ENCODE data around the gene ZCCHC2.
A peak's percentile ranks its signal among the peaks of the same experiment; 100 is the strongest.

The ZCCHC2 gene

DNA sequence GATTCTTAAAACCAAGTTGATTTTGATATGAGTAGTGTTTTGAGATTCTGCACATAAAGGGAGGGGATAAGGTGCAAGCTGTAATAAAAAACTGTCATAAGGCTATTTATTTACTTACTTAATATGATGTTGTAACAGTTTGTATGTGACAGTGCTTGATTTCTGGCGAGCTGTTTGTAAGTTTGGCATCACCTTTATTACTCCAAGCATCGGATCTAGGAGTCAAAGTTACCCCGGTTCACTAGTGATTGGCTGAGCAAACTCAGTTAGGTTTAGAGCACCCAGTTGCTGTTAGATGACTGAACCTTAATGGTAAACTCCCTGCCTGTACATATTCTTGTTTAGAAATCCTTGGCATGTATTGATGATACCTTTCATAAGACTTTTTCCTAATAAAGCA lies 16.1 kb downstream of the ZCCHC2 start:
- ATAC-seq (no peak), DNase-seq (no peak)

DNA sequence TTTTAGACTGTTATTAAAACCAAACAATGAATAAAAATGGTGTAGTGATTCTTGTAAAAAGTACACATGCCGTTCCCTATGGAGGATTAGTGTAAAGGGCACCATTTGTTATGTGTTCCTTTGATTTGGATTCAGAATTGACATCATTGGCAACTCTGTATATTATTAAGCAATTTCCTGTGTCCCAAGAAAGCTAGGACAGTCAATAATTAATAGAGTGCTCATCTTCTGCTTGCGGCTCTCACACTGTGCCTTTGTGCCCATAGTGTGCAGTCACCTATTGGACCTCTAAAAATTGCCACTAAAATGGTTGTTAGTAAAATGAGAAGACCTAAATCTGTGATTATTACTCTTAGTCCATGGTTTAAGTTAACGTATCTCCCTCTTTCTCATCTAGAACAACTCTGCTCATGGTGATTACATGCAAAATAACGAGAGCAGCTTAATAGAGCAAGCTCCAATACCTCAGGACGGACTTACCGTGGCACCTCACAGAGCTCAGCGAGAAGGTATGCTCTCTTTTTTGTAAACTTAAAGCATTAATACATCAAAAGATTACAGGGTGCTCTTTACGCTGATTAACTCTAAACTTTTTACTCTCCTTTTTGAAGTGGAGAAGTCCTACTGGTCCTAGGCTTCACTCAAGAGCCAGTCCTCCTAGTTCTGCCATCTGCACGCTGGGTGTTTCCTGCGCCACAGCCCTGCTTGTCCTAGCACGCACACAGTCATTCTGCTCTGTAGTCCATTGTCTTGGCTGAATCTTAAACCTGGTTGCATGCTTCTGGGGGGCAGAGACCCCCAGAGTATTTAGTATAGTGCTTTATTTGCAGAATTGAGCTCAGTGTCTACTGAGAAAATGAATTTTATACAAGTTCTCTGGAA lies 16.7 kb downstream of the ZCCHC2 start:
- DNase-seq, result no peak

DNA sequence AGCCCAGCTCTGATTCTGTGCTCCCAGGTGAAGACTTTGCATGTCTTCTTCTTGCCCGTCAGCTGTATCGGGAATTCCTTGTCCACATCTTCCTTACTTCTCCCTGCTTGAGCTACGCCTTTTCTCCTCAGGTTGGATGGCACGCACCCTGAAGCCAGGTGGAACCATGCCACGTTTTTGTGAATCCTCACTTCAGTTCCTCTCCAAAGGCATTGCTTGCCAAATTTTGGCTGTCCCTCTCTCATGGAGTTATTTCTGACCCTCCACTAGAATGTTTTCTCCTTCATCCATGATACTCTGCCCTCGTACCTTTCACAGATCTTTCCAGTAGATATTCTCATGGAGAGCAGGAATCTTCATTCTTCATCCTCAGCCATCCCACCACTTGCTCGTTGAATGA lies 20.2 kb downstream of the ZCCHC2 start:
- ATAC-seq, result no peak
- DNase-seq, result no peak

More for the DNA sequence above, 16.7 kb downstream of the ZCCHC2 start:
- ATAC-seq, result no peak

DNA sequence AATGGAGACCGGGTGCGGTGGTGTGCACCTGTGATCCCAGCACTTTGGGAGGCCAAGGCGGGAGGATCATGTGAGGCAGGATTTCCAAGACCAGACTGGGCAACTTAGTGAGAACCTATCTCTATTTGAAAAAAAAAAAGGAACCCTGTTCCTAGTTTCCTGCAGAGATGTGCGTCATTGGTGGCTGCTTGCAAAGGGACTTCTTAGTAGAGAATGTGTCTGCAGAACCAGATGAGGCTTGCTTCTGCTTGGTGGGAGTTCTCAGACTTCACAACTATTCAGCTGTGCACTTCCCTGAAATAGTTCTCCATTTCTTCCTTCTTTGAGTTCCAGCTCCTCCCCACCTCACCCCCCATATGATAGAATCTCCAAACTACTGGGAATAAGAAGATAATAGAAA lies 22.3 kb downstream of the ZCCHC2 start:
- ATAC-seq, result no peak
- DNase-seq, result no peak

DNA sequence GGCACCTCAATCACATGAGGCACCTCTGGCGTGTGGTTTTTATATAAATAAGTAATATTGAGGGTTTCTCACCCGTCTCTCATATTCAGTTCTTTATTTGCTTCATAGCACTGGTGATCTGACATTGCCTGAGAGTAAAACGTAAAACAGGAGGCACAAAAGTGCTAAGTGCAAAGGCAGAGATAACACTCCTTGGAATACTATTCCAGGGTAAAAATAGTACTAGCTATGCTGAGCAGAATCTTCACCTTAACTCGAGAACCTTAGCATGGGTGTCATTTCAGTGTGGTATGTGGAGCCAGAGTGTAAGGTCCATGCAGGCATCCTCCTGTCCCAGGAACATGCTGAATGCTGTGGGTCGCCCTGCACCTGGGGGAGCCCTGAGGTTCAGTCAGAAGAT lies 26.9 kb downstream of the ZCCHC2 start:
- ATAC-seq (no peak), DNase-seq (no peak)

DNA sequence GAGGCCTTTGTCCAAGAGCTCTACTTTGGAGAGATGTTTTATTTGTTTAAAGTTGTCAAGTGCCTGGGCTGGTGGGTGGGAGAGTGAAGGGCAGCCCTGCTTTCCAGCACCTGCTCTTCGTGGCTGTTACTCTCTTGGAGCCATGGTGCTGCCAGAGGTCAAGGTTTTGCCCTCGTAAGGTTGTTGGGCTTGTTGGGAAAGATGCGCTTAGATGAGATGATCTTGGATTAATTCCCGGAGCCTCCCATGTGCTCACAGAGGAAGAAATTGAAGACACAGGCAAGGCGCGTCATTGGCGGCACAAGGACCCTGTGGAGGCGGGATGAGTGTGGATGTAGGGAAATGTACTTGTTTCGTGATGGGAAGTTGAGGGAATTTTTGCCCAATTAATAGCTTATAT lies 27.9 kb downstream of the ZCCHC2 start:
- no peak for ATAC-seq

DNA sequence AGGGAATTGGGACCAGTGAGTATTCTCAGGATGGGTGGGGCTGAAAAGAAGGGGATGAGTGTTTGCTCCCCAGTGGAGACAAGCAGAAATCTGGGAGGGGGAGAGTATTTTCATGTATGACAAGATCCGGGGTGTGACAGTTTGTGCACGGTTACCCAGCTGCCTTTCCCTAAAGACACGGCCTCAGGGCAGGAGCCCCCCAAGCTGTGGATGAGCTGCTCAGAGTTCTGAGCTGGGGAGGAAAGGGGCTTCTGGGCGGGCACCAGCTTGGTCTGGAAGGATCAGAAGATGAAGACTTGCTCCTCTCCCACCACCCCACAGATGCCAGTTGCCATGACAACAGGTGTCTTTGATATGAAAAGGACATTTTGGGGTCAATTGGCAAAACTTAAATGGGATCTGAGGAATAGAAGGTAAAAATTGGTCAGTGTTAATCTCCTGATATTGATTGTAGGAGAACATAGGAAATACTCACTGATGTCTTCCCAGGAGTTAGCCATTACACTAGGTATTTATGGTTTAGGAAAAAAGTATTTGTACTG lies 29.2 kb downstream of the ZCCHC2 start:
- DNase-seq (no peak), ATAC-seq (no peak)

More for the DNA sequence above, 27.9 kb downstream of the ZCCHC2 start:
- no peak for DNase-seq

DNA sequence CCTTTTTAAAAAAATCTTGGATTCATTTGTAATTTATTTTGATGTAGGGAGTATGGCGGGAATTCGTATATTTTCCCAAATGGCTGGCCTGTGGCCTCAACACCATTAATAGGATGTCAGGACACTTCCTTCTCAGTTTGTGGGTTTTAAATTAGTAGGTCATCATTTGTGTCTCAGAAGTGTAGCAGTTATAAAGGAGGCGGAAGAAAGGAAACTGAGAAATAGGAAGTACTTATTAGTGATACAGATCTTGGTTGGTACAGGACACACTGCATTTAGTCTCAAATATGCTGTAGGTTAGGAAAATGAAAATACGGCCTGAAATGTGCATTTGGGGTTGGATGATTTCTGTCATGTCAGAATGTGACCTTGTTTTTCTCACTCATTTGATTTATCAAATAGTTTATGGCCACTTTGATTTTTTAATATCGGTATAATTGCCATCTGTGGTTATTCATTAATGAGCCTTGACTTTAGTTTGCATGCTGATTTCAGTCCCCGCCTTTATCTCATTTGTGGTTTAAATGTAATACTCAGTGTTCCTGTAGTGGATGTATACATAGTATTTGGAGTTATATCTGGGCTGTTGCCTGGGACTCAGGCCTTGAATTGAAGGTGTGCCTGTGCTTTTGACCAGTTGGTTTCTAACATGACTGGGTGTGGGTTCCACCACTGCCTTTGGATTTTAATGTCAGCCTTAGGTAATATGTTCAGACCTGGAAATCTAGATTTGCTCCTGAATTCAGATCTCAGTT lies 31.4 kb downstream of the ZCCHC2 start:
- DNase-seq, result no peak
- no peak for ATAC-seq

DNA sequence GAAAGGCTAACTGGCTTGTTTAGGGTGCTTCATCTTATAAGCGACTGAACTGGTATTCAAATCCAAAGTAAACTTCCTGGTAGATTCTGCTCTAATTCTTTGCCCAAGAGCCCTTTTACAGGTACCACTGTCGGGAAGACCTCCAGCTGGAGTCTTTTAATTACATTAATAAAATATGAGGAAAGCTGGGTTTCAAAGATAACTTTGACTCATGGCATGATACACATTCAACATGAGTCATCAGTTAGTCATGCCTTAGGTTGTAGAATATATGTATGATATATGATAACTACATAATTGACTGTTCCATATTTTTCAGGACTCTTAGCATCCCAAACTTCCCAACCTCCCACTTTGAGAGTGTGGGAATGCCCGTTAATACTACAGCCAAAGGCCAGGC lies 32.3 kb downstream of the ZCCHC2 start:
- ATAC-seq (peak; percentile 66), DNase-seq (no peak)

DNA sequence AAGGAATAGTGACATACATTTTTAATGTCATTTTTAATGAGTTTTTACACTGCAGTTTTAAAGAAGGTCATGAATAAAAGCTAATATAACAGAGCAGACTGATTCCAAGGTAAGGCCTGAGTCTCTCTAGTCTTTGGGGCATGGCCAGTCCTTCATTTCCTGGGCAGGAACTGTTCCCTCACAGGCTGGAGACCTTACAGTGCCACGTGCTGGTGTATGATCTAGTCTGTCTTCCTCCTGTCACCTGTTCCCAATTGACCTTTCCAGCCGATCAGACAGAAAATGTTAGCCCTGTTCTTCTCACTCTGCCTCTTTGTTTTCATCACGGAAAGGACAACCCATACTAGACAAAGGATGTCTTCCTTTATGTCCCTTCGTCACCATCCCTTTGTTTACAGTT lies 33.6 kb downstream of the ZCCHC2 start:
- ATAC-seq (no peak), DNase-seq (no peak)

DNA sequence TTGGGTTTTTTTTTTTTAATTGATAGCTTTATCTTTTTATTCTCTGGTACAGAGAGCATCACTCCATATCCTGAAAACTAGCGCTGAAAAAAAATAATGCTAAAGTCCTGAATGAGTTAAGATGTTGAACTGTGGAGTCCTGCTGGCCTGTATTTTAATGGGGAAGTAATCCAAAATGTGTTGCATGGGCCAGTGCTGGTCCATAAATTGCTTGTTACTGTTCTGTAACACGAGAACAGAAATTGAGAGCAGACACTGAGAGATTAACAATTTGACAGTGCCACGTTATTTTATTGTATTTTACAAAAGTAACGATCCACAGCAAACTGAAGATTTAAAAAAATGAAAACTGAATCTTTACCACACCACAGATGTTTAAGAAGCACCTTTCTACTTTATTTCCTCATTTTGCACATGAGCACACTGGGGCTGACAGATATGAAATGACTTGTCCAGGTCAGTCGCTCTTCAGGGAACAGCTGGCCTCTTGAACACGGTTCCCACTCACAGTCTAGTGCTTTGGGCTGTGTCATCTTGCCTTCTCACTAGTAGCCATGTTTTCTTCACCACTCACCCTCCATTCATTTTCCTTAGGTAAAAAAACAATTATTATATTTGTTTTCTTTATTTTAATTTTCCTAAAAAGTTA lies 35.3 kb downstream of the ZCCHC2 start:
- DNase-seq (no peak), ATAC-seq (no peak)

DNA sequence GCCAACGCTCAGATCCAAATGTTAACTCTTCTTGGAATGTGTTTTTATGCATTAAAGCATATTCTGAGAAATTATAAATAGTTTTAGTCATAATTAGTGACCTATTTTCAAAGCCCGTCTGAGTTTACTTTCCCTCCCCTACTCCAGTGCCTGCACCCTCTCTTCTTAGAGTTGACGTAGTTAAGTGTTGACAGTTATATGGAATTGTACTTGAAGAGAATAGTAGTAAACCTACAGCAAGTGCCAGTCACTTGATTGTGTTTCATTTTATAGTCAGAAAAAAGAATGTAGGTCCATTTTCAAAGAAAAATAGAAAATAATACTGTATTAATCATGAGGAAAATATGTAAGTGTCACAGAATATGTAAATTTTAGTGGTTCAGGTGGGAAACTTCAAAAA lies 41.2 kb downstream of the ZCCHC2 start:
- DNase-seq, result no peak
- no peak for ATAC-seq

DNA sequence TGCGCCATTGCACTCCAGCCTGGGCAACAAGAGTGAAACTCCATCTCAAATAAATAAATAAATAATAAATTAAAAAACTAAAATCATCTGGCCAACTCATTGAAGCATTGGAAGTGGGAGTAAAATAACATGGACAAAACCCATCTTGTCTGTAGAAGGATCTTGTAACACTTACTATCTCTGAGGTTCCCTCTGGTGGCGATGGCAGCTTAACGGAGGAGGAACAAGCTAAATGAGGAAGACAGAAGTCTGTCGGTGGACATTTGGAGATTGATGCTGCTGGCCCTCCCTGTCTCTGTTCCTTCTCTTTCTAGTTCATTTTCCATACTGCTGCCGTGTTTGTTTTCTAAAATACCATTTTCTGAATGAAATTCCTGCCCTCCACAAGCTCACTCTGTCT lies 43.4 kb downstream of the ZCCHC2 start:
- ATAC-seq, result no peak
- DNase-seq, result no peak

DNA sequence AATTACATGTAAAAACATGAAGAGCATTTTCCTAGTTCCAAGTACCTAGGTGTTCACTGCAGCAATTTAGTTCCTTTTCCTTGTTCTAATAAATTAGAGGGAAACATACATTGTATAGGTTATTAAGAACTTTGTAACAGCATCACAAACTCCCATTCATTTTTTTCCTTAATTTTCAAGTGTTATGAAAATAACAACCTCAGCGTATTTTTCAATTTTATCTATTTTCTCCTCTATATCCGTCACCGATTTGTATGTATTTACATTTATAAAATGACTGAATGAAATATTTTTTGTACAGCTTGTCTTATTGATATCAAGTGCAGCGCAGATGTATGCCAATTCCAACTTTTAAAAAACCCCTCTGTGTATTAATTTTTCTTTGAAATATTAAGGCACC lies 44.0 kb downstream of the ZCCHC2 start:
- no peak for ATAC-seq
- no peak for DNase-seq

DNA sequence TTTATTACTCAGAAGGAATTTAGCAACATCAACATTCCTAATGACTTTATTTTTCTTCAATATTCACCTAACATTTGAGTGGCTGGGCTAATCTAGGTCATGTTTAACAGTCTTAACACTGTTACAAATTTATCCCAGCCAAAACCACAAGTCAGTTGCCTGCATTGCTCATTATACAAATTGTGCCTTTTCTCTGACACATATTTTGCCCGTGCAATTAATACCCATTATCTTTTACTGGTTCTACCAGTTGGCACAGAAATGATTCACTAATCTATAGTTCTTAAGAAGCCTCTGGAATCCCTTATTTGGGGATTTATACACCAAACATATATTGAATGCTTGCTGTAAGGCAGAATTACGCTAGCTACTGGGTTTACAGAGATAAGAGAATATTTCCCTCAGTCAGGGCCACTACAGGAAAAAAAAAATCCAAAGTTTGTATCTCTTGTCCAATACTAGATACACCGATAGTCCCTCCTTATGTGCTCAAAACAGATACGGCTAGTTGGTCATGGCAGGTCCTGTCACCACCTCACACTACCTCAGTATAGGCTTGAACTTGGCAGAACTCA lies 46.3 kb downstream of the ZCCHC2 start:
- no peak for ATAC-seq
- no peak for DNase-seq

DNA sequence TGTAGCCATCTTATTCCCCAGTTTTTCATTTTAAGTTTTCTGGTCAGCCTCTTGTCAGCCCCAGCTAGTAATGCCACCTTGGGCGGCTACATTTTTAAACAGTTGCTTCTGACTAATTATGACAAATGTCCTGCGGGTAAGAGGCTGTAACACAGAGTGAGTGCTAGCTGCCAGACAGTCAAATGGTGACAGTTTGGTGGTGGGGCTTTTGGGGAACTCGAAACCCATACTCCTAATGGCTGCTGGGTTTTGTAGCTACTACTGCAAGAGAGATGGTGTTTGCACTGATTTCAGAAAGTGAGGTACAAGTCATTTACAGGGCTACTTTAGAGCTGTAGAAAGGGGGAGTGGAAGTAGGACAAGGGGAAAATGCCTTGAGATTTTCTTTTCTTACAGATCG lies 48.2 kb downstream of the ZCCHC2 start:
- DNase-seq (no peak), ATAC-seq (no peak)

DNA sequence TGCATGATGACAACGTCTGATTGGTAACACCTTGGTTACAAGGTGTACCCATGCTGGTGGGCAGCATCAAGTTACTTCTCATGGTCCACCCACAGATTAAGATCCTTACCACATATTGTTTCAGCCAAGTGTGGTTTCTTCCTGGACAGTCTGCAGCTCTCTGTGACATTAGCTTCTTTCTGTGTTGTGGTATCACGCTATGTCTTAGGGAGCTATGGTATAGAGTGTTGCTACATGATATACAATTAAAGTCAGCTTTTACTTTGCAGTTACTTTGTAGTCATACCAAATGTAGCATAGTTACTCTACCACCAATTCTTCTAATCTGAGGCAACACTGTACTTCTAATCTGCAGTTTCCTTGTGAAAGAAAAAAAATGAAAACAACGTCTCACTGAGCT lies 48.8 kb downstream of the ZCCHC2 start:
- DNase-seq (no peak), ATAC-seq (peak; percentile 86)

DNA sequence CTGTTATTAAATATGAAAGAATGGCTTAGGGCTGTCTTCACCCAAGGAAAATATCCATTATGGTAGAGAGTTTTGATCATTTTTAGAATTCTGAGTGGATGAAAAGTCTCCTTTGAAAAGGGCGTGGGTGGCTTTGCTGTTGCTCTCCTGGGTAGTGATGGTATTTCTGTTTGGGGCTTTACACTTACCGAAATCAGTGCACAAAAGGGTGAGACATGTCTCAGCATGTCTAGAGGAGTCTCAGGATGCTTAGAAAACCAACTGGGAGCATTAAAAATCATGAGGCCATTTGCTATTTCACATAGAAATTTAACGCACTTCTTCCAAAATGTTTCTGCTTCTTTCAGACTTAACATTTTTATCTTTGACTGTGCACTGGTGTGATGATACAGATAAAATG lies 49.6 kb downstream of the ZCCHC2 start:
- DNase-seq, result no peak
- ATAC-seq, result no peak

DNA sequence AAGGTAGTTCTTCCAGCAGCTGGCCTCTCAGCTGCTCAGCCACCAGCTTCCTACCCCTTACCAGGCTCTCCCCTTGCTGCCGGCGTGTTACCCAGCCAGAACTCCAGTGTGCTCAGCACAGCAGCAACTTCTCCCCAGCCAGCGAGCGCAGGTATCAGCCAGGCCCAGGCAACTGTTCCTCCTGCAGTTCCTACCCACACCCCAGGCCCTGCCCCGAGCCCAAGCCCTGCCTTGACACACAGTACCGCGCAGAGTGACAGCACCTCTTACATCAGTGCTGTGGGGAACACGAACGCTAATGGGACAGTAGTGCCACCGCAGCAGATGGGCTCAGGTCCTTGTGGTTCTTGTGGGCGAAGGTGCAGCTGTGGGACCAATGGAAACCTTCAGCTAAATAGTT lies 52.0 kb downstream of the ZCCHC2 start:
- no peak for DNase-seq

DNA sequence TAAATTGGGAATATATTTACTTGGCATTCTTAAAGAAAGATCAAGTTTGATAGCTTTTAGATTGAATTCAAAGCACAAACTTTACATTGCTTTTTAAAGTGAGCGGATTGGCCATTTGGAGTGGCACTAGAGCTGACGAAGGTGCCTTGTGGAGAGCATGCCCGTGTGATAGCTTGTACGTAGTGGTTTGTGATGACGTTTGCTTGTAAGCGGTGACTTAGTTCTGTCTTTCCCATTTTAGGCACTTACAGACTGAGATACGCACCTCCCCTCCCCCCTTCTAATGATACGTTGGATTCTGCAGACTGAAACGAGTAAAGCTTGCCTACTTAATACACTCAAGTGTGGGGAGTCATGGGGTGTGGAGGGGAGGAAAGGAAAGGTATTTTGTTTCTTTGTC lies 53.4 kb downstream of the ZCCHC2 start:
- no peak for DNase-seq

More for the DNA sequence above, 52.0 kb downstream of the ZCCHC2 start:
- ATAC-seq, result no peak

DNA sequence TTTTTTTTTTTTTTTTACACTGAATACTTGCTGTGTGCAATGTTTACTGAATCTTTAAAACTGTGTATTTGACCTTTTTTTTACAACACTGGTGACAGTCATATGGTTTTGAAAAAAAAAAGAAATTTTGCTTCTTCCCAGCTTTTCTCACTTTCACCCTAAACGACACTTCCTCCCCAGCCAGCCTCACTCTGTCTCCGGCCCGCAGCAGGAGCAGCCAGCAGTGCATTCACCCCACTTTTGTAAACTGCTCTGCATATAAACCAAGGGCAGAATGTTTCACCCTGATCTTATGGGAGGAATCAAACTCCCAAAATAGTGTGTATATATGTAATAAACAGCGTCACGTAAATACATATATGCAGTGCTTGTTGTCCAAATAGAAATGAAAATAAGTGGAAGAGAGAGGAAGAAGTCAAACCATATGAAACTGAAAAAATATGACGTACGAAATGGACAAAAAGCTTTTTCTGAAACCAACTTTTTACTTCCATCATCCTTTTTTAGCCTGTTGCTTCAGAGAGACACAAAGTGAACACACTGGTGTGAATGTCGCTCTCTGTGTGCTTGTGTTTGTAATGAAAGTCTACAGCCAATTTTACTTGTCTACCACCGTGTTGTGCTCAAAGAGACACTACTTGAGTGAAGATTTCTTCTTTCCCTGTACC lies 54.2 kb downstream of the ZCCHC2 start:
- DNase-seq (no peak), ATAC-seq (no peak)

More for the DNA sequence above, 53.4 kb downstream of the ZCCHC2 start:
- ATAC-seq, result no peak

DNA sequence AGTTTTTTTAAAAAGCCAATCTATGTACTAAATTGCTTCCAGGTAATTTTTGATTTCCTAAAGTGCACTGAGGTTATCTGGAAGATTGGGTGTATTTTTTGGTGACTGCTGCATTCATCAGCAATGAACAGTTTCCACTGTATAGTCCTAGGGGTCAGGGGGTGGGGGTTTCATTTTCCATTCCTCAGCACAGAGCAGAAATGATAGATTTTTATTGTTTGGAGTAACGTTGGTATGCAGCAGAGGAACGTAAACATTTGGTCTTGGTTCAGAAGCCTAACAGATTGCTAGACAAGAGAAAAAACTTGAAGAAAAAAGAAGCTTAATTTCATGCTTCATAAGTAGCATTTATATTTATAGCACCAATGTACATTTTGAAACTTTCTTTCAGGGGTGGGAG lies 54.9 kb downstream of the ZCCHC2 start:
- ATAC-seq, result no peak

More for the DNA sequence above, 54.9 kb downstream of the ZCCHC2 start:
- no peak for DNase-seq
